DND-41 (cell line): ENCODE data around the gene PAAF1.

Experiments used
- EZH2 ChIP-seq: IDR thresholded peaks from 3 replicates; pipeline ENCODE4 v1.6.1; 2012; ENCODE audit warnings: borderline replicate concordance, low read depth, mild to moderate bottlenecking, moderate library complexity, low read length, inconsistent platforms; ENCODE audit not compliant: severe bottlenecking
- TF ChIP-seq, protein P1 (sequence below): IDR thresholded peaks from 2 replicates; pipeline ENCODE4 v1.5.1; 2012; ENCODE audit warnings: borderline replicate concordance, low read length, moderate library complexity, mild to moderate bottlenecking; ENCODE audit not compliant: poor library complexity, severe bottlenecking; ENCODE audit errors: extremely low read depth

DNA sequence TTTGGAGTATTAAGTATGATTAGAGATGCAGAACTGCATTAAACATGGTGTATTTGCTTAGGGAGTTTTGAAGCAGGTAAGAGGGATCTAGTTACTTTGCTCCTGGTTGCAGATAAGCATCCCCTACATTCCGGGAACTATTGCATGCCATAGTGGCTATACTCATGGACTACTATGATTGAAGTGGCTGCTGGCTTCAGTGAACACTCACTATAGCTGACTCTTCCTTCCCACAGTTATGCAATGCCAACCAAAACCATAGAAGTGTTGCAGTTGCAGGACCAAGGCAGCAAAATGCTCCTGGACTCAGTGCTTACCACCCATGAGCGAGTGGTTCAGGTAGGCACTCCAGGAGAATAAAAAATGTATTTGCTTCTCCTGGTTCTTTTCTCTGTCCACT lies 17.1 kb upstream of the PAAF1 start:
- TF ChIP-seq, protein P1, sequence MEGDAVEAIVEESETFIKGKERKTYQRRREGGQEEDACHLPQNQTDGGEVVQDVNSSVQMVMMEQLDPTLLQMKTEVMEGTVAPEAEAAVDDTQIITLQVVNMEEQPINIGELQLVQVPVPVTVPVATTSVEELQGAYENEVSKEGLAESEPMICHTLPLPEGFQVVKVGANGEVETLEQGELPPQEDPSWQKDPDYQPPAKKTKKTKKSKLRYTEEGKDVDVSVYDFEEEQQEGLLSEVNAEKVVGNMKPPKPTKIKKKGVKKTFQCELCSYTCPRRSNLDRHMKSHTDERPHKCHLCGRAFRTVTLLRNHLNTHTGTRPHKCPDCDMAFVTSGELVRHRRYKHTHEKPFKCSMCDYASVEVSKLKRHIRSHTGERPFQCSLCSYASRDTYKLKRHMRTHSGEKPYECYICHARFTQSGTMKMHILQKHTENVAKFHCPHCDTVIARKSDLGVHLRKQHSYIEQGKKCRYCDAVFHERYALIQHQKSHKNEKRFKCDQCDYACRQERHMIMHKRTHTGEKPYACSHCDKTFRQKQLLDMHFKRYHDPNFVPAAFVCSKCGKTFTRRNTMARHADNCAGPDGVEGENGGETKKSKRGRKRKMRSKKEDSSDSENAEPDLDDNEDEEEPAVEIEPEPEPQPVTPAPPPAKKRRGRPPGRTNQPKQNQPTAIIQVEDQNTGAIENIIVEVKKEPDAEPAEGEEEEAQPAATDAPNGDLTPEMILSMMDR = no peak
- TF ChIP-seq EZH2 = no peak
